Gastroesophageal sphincter (tissue), 4 donors: ENCODE measurements around the gene RMND5A. TPM values are rescaled to one million over a fixed set of nuclear protein-coding genes. Genes with fewer than 3 reads are reported as not detected.
"Not testable (repeated sequence)": the region's sequence is repeated elsewhere in the genome, so short reads cannot be mapped to it uniquely, and the experiment has no call there.

Source experiments
- ATAC-seq: fragments of 150-250 bp; one replicate; pipeline ENCODE4 v1.9.1; 2016; ENCODE audit warnings: mild to moderate bottlenecking, moderate library complexity
- H3K27ac ChIP-seq, 4 donors: fragments of 200-600 bp; sonication (generic) in 3 of 4; 1 replicate in 3 of 4; 2 replicates in 1 of 4; pipeline ENCODE4 v1.5.1; 2016 to 2019
- H3K27me3 ChIP-seq: fragments of 200-600 bp; sonication (generic); one replicate; pipeline ENCODE4 v1.5.1; 2019
- H3K36me3 ChIP-seq, 2 donors: fragments of 200-600 bp; sonication (generic); one replicate each; pipeline ENCODE4 v1.5.1; 2019; ENCODE audit warnings: control low read depth in 1 of 2
- H3K4me1 ChIP-seq, 3 donors: fragments of 200-600 bp; sonication (generic); 1 replicate in 2 of 3; 2 replicates in 1 of 3; pipeline ENCODE4 v1.5.1; 2016 to 2019; ENCODE audit warnings: control low read depth in 2 of 3
- H3K4me3 ChIP-seq, 2 donors: fragments of 200-600 bp; sonication (generic); one replicate each; pipeline ENCODE4 v1.5.1; 2019; ENCODE audit warnings: mild to moderate bottlenecking in 1 of 2, moderate library complexity in 1 of 2
- H3K9me3 ChIP-seq, 3 donors: fragments of 200-600 bp; sonication (generic); one replicate each; pipeline ENCODE4 v1.5.1; 2017 to 2019; ENCODE audit warnings: control low read depth in 2 of 3
- CTCF ChIP-seq, 4 experiments: fragments of 200-600 bp in 2 of 4; fragments of 450-650 bp in 2 of 4; sonication (generic) in 1 of 4; IDR thresholded peaks; one replicate each; pipeline ENCODE4 v1.5.1; 2017 to 2019; ENCODE audit warnings: antibody characterized with exemption in 4 of 4, mild to moderate bottlenecking in 2 of 4, moderate library complexity in 2 of 4
- EP300 ChIP-seq: sonication (generic); formaldehyde crosslinking; IDR thresholded peaks from one replicate; pipeline ENCODE4 v1.6.1; 2017; ENCODE audit warnings: antibody characterized with exemption, mild to moderate bottlenecking
- POLR2A ChIP-seq, 2 donors: fragments of 450-650 bp; IDR thresholded peaks; one replicate each; pipeline ENCODE4 v1.6.1; 2017; ENCODE audit warnings: antibody characterized with exemption in 2 of 2, mild to moderate bottlenecking in 2 of 2, moderate library complexity in 1 of 2
- POLR2AphosphoS5 ChIP-seq: sonication (generic); formaldehyde crosslinking; IDR thresholded peaks from one replicate; pipeline ENCODE4 v1.6.1; 2017; ENCODE audit warnings: antibody characterized with exemption
- WGBS, 2 donors: methylation state at CpG; one replicate each; pipeline ENCODE4 v1.1.5; 2018; ENCODE audit warnings: low coverage in 1 of 2; 5-methylcytosine and 5-hydroxymethylcytosine counted together
- total RNA-seq, 4 donors: library from RNA; depleted of rRNA; stranded (reverse); fragments of >200 nt; gene quantifications; one replicate each; pipeline ENCODE4 v1.1.0, GENCODE V29; 2016

RMND5A gene
- total RNA-seq, 4 donors from 2014 or later: 44.8 to 75.6 (median 61.1) TPM

GRCh38 chr2:86700690-86701089, 19.4 kb upstream of the RMND5A start:
- Histone ChIP-seq H3K27ac (no peak overlapping the region), H3K4me1 (peaks cover 0 to 7% (median 0%) of the 10 kb centered on the region in 3 donors), H3K9me3 (no peaks in the 10 kb centered on the region), H3K27me3 (no peaks in the 10 kb centered on the region), H3K36me3 (no peaks in the 10 kb centered on the region), H3K4me3 (no peak overlapping the region)
- 47 to 62% methylated on average over 1 of the region's 1 CpG for WGBS, 2 donors
- no peak for ATAC-seq
- TF ChIP-seq EP300: no peak
- no peak for TF ChIP-seq POLR2AphosphoS5

GRCh38 chr2:86703704-86704361, 16.3 kb upstream of the RMND5A start:
- WGBS, 2 donors: 50 to 65% methylated on average over 8 to 13 of the region's 14 CpGs
- H3K4me1 ChIP-seq: peaks cover 0 to 7% (median 0%) of the 10 kb centered on the region in 3 donors
- H3K27me3 ChIP-seq: no peaks in the 10 kb centered on the region
- H3K4me3 ChIP-seq: no peak overlapping the region
- H3K27ac ChIP-seq: no peak overlapping the region
- H3K9me3 ChIP-seq: no peaks in the 10 kb centered on the region
- no peaks in the 10 kb centered on the region for H3K36me3 ChIP-seq
- ATAC-seq: no peak
- TF ChIP-seq POLR2A (IDR thresholded peaks at IDR 0.05) (no peak), EP300 (no peak), POLR2AphosphoS5 (no peak), CTCF (IDR thresholded peaks at IDR 0.05) (no peak)

GRCh38 chr2:86704459-86704971, 15.6 kb upstream of the RMND5A start:
- WGBS, 2 donors: 20 to 42% methylated on average over 2 to 3 of the region's 4 CpGs

GRCh38 chr2:86706220-86706619, 13.9 kb upstream of the RMND5A start:
- Histone ChIP-seq H3K4me3 (no peak overlapping the region), H3K4me1 (peaks cover 0 to 7% (median 0%) of the 10 kb centered on the region in 3 donors), H3K27me3 (no peaks in the 10 kb centered on the region), H3K27ac (no peak overlapping the region), H3K9me3 (no peaks in the 10 kb centered on the region), H3K36me3 (no peaks in the 10 kb centered on the region)
- ATAC-seq: no peak
- 40 to 55% methylated on average over 1 of the region's 6 CpGs for WGBS, 2 donors
- no peak for TF ChIP-seq EP300
- no peak for TF ChIP-seq POLR2A (IDR thresholded peaks at IDR 0.05)
- TF ChIP-seq CTCF (IDR thresholded peaks at IDR 0.05): no peak
- no peak for TF ChIP-seq POLR2AphosphoS5

More at GRCh38 chr2:86704459-86704971, 15.6 kb upstream of the RMND5A start:
- H3K27me3 ChIP-seq: no peaks in the 10 kb centered on the region
- TF ChIP-seq POLR2A (IDR thresholded peaks at IDR 0.05): no peak
- no peak for TF ChIP-seq POLR2AphosphoS5
- no peak for TF ChIP-seq EP300
- TF ChIP-seq CTCF (IDR thresholded peaks at IDR 0.05): no peak
- no peak overlapping the region for H3K27ac ChIP-seq
- no peaks in the 10 kb centered on the region for H3K9me3 ChIP-seq
- no peak overlapping the region for H3K4me3 ChIP-seq
- H3K4me1 ChIP-seq: peaks cover 0 to 7% (median 0%) of the 10 kb centered on the region in 3 donors
- H3K36me3 ChIP-seq: no peaks in the 10 kb centered on the region
- peak; percentile 25 for ATAC-seq

GRCh38 chr2:86706935-86707334, 13.2 kb upstream of the RMND5A start:
- Histone ChIP-seq H3K36me3 (no peaks in the 10 kb centered on the region), H3K4me1 (peaks cover 0 to 7% (median 0%) of the 10 kb centered on the region in 3 donors), H3K27me3 (no peaks in the 10 kb centered on the region), H3K27ac (no peak overlapping the region), H3K4me3 (no peak overlapping the region), H3K9me3 (no peaks in the 10 kb centered on the region)
- WGBS, 2 donors: 96 to 100% methylated on average over 2 of the region's 2 CpGs
- TF ChIP-seq POLR2AphosphoS5 (no peak), CTCF (IDR thresholded peaks at IDR 0.05) (no peak), POLR2A (IDR thresholded peaks at IDR 0.05) (no peak), EP300 (no peak)
- ATAC-seq: no peak

GRCh38 chr2:86708126-86708525, 12.0 kb upstream of the RMND5A start:
- not testable (repeated sequence) for H3K9me3 ChIP-seq, H3K36me3 ChIP-seq, H3K4me1 ChIP-seq, H3K27me3 ChIP-seq, H3K4me3 ChIP-seq, H3K27ac ChIP-seq, ATAC-seq
- WGBS, 2 donors: 86 to 89% methylated on average over 3 to 4 of the region's 4 CpGs

GRCh38 chr2:86714579-86715173, 5.4 kb upstream of the RMND5A start:
- not testable (repeated sequence) for H3K9me3 ChIP-seq, H3K27ac ChIP-seq

GRCh38 chr2:86719263-86719636, 841 bp upstream of the RMND5A start:
- H3K36me3 ChIP-seq, H3K27me3 ChIP-seq, H3K4me1 ChIP-seq, H3K9me3 ChIP-seq: not testable (repeated sequence)
- peak overlapping the region; percentile 81 to 93 (median 87) for H3K27ac ChIP-seq
- peak; percentile 32 for ATAC-seq
- H3K4me3 ChIP-seq: peak overlapping the region; percentile 69 to 97
- no CpG with 5 or more reads among the region's 30 CpGs for WGBS, 2 donors

More at GRCh38 chr2:86714579-86715173, 5.4 kb upstream of the RMND5A start:
- not testable (repeated sequence) for H3K4me3 ChIP-seq, ATAC-seq, H3K4me1 ChIP-seq, H3K27me3 ChIP-seq, H3K36me3 ChIP-seq
- WGBS, 2 donors: no CpG with 5 or more reads among the region's 3 CpGs
